GM21447 (cell line): ENCODE results near the gene RIN3.

Experiments
- ATAC-seq: cut with Tn5 transposase; IDR thresholded peaks from one replicate; pipeline ENCODE4 v1.9.1; 2021; ENCODE audit not compliant: unreplicated experiment

RIN3 gene

DNA sequence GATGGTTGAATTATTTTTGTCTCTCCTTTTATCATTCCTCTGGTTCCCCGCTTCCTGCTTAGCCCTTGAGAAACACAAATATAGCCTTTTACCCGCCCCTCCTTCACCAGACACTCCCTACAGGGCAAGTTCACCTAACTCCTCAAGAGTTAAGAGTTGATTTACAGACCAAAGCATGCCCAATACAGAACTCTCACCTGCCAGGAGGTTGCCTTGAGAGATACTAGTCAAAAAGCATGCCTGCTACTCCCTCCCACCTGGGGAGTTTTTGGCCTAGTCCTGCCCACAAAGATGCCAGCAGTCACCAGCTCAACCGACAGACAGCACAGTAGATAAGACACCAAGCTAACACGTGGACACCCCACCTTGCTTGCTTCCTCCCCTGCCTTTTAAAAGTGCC, 223.6 kb downstream of the RIN3 start:
- no peak for ATAC-seq

DNA sequence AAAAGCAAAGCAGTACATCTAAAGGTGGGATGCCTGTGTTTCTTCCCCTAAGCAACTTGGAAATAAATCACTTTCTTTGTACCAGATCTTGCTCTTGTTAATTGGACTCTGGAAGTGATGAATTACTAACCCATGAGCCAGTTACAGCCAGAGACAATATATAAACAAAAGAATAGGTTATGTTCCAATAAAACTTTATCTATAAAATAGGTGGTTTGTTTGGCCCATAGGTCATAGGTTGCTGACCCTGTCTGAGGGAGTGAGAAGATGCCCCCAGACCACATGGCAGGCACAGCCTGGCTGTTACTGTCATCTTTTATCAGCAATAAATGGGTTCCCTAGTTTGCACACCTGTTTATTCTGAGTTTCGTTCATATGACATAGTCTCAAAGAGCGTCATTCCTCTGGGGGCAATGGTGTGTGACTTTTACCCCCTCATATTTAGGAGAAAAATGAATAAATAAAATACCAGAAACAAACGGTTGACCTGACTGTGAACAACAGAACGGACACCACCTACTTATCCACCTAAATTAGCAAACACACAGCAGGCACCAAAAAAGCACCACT, 224.1 kb downstream of the RIN3 start:
- ATAC-seq: no peak
